Measurements from ENCODE around the gene U2AF1L4. TPM values are rescaled to one million over a fixed set of nuclear protein-coding genes. Genes with fewer than 3 reads are reported as not detected.

Gene U2AF1L4, protein sequence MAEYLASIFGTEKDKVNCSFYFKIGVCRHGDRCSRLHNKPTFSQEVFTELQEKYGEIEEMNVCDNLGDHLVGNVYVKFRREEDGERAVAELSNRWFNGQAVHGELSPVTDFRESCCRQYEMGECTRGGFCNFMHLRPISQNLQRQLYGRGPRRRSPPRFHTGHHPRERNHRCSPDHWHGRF
- total RNA-seq: 10 to 100 TPM; 26.2 to 83.4 TPM

GRCh38 chr19:35745328-35746086 lies at the start of gene U2AF1L4, which contains the start of gene PSENEN:
Gene U2AF1L4 (minus strand): TSS chr19:35745418. CDS start chr19:35745391, 27 bp downstream.
Gene PSENEN (plus strand): TSS chr19:35745651. CDS start chr19:35745931, 280 bp downstream.
- no peaks in the 10 kb centered on the region for H3K9me3 ChIP-seq
- DNase-seq: peak; percentile 97 to 99 (median 99)
- 0 to 1% methylated on average over 24 to 40 of the region's 40 CpGs for WGBS, 2 donors
- TF ChIP-seq, protein P1, sequence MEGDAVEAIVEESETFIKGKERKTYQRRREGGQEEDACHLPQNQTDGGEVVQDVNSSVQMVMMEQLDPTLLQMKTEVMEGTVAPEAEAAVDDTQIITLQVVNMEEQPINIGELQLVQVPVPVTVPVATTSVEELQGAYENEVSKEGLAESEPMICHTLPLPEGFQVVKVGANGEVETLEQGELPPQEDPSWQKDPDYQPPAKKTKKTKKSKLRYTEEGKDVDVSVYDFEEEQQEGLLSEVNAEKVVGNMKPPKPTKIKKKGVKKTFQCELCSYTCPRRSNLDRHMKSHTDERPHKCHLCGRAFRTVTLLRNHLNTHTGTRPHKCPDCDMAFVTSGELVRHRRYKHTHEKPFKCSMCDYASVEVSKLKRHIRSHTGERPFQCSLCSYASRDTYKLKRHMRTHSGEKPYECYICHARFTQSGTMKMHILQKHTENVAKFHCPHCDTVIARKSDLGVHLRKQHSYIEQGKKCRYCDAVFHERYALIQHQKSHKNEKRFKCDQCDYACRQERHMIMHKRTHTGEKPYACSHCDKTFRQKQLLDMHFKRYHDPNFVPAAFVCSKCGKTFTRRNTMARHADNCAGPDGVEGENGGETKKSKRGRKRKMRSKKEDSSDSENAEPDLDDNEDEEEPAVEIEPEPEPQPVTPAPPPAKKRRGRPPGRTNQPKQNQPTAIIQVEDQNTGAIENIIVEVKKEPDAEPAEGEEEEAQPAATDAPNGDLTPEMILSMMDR (IDR thresholded peaks at IDR 0.05): peak in 2 of 7 experiments; percentile 32 to 36
- peak in 1 of 3 donors; percentile 63 for TF ChIP-seq POLR2A (IDR thresholded peaks at IDR 0.05)
- no peaks in the 10 kb centered on the region for H3K27me3 ChIP-seq
- peak within 1 kb of the TSS; percentile 97 to 100 (median 100) for H3K27ac ChIP-seq
- intact Hi-C loops (cut with DNase I): no loop called here
- peaks cover 49% of the 10 kb centered on the region for H3K4me1 ChIP-seq
- ATAC-seq: peak; percentile 75
- H3K4me3 ChIP-seq: peak within 1 kb of the TSS; percentile 67 to 78
- H3K36me3 ChIP-seq (replicated peaks in 1 of 2; ENCODE audit: insufficient read depth in 1 of 2, low read depth in 2 of 2): no peaks in the 10 kb centered on the region

DNA sequence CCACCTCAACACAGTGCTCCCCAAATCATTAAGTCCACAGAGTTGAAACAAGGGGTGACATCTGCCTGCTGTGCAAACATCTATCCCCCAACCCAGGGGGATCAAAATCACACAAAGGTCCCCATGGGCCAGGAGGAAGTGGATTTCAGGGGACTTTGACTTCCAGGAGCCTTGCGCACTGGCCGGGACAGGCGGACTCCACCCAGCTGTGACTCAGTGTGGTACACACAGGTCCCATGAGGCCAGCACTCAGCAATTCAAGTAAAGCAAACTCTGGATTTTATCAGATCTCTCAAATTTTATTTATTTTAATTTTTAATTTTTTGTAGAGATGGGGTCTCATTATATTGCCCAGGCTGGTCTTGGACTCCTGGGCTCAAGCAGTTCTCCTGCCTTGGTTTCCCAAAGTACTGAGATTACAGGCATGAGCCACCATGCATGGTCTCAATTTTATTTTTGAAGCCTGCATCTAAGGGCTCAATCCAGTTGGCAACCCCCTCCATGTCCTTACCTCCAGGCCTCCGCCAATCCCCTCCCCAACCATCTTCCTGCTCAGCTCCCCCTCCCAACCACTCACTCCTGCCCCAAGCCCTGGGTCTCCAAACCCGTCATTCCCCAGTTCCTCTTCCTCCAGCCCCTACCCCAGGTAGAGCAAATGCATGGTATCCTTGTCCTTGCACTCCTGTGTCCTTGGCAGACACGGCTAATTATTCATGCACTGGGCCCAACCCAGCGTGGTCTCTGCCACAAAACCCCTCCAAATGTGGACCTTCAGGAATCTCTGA lies 48.4 kb upstream of the U2AF1L4 start:
- Histone ChIP-seq H3K4me1 (peaks cover 20% of the 10 kb centered on the region), H3K36me3 (replicated peaks in 1 of 2; ENCODE audit: insufficient read depth in 1 of 2, low read depth in 2 of 2) (no peaks in the 10 kb centered on the region), H3K4me3 (no peak overlapping the region), H3K27ac (no peak overlapping the region), H3K9me3 (no peaks in the 10 kb centered on the region), H3K27me3 (no peaks in the 10 kb centered on the region)
- 82 to 86% methylated on average over 7 of the region's 7 CpGs for WGBS, 2 donors
- intact Hi-C loops (cut with DNase I): no loop called here
- ATAC-seq: no peak
- DNase-seq: no peak
- TF ChIP-seq, protein P1 (IDR thresholded peaks at IDR 0.05): no peak
- no peak for TF ChIP-seq POLR2A (IDR thresholded peaks at IDR 0.05)

DNA sequence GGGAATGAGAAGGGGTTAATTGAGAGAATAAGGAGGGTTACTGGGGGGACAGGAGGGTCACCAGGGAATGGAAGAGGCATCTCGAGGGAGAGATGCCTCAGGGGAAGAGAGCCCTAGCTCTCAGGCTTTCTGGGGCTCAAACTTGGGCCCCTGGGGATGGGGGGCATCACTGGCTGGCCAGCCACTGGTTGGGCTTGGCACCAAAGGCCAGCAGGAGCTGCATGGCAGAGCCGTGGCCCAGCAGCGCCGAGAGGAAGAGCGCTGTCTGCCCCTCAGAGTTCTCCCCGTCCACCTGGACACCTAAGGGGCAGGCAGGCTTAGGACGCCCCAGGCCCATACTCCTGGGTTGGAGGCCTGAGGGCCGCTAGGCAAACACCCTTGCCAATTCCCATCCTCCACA lies 47.7 kb upstream of the U2AF1L4 start:
- H3K36me3 ChIP-seq (replicated peaks in 1 of 2; ENCODE audit: insufficient read depth in 1 of 2, low read depth in 2 of 2): no peaks in the 10 kb centered on the region
- 77 to 91% methylated on average over 4 to 8 of the region's 8 CpGs for WGBS, 2 donors
- no peak overlapping the region for H3K4me3 ChIP-seq
- H3K9me3 ChIP-seq: no peaks in the 10 kb centered on the region
- TF ChIP-seq POLR2A (IDR thresholded peaks at IDR 0.05): no peak
- TF ChIP-seq, protein P1 (IDR thresholded peaks at IDR 0.05): no peak
- intact Hi-C loops (cut with DNase I): no loop called here
- no peaks in the 10 kb centered on the region for H3K27me3 ChIP-seq
- no peak overlapping the region for H3K27ac ChIP-seq
- DNase-seq (no peak), ATAC-seq (no peak)
- H3K4me1 ChIP-seq: peaks cover 20% of the 10 kb centered on the region

GRCh38 chr19:35792312-35792711 lies 47.1 kb upstream of the U2AF1L4 start:
- Histone ChIP-seq H3K36me3 (replicated peaks in 1 of 2; ENCODE audit: insufficient read depth in 1 of 2, low read depth in 2 of 2) (no peaks in the 10 kb centered on the region), H3K4me1 (peaks cover 20% of the 10 kb centered on the region), H3K4me3 (no peak overlapping the region), H3K27ac (no peak overlapping the region), H3K9me3 (no peaks in the 10 kb centered on the region), H3K27me3 (no peaks in the 10 kb centered on the region)
- TF ChIP-seq POLR2A (IDR thresholded peaks at IDR 0.05): no peak
- TF ChIP-seq, protein P1 (IDR thresholded peaks at IDR 0.05): no peak
- intact Hi-C loops (cut with DNase I): no loop called here
- ATAC-seq (no peak), DNase-seq (no peak)
- 89 to 92% methylated on average over 9 to 15 of the region's 15 CpGs for WGBS, 2 donors

Measured in body of pancreas (tissue), 4 donors.